ENCODE data around the gene LPP. TPM values are rescaled to one million over a fixed set of nuclear protein-coding genes. Genes with fewer than 3 reads are reported as not detected.

LPP gene
- total and polyA plus RNA-seq, 2 of the 13 experiments (the other 11 are each of a cell fraction or from before 2014, with no cell fraction given), result 19.2 to 29.9 TPM

- TF ChIP-seq ZNF609 (CRISPR knock-in tag; IDR thresholded peaks at IDR 0.05; ENCODE audit: borderline replicate concordance) (peak; percentile 57; the same call in 1 of the 2 replicates), CSRNP2 (CRISPR knock-in tag; conservative IDR thresholded peaks at IDR 0.05; ENCODE audit: low read depth) (no peak), BCL6 (CRISPR knock-in tag; IDR thresholded peaks at IDR 0.05) (peak; percentile 99), HMGXB4 (CRISPR knock-in tag; IDR thresholded peaks at IDR 0.05; ENCODE audit: borderline replicate concordance in 1 of 2, low read depth in 1 of 2) (peak; percentile 47 to 69; a peak in 3 of 4 replicates)
Observed at GRCh38 chr3:188154014-188154808, at the start of gene LPP (continued).
